Measurements from ENCODE around the gene CCDC51. TPM values are rescaled to one million over a fixed set of nuclear protein-coding genes. Genes with fewer than 3 reads are reported as not detected.

The CCDC51 gene
- total RNA-seq, 1 donor from 2014 or later: 19.3 TPM

DNA sequence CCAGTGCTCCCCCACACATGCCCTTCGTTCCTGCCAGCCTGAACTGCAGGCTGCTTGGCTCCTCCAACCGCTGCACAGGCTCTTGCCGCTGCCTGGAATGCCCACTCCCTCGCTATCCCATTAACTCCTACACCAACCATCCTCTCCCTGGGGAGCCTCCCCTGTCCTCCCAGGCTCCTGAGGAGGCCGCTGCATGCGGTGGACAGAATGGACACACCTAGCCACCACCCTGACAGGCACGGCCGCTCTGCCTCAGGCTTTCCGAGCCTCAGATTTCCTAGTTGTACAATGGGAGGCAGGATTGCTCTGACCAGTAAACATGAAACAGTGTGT, 12.3 kb downstream of the CCDC51 start:
- peaks cover 18 to 47% of the 10 kb centered on the region in 2 donors for H3K4me1 ChIP-seq
- TF ChIP-seq, protein P1, sequence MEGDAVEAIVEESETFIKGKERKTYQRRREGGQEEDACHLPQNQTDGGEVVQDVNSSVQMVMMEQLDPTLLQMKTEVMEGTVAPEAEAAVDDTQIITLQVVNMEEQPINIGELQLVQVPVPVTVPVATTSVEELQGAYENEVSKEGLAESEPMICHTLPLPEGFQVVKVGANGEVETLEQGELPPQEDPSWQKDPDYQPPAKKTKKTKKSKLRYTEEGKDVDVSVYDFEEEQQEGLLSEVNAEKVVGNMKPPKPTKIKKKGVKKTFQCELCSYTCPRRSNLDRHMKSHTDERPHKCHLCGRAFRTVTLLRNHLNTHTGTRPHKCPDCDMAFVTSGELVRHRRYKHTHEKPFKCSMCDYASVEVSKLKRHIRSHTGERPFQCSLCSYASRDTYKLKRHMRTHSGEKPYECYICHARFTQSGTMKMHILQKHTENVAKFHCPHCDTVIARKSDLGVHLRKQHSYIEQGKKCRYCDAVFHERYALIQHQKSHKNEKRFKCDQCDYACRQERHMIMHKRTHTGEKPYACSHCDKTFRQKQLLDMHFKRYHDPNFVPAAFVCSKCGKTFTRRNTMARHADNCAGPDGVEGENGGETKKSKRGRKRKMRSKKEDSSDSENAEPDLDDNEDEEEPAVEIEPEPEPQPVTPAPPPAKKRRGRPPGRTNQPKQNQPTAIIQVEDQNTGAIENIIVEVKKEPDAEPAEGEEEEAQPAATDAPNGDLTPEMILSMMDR (IDR thresholded peaks at IDR 0.05): no peak
- DNase-seq (ENCODE audit: low spot score in 2 of 2): no peak
- no peaks in the 10 kb centered on the region for H3K27me3 ChIP-seq
- H3K4me3 ChIP-seq: peak overlapping the region; percentile 79 to 94
- no peaks in the 10 kb centered on the region for H3K9me3 ChIP-seq
- intact Hi-C loops (cut with DNase I): no loop called here
- peak overlapping the region; percentile 95 to 98 for H3K27ac ChIP-seq
- H3K36me3 ChIP-seq: peaks cover 7 to 16% of the 10 kb centered on the region in 2 donors

DNA sequence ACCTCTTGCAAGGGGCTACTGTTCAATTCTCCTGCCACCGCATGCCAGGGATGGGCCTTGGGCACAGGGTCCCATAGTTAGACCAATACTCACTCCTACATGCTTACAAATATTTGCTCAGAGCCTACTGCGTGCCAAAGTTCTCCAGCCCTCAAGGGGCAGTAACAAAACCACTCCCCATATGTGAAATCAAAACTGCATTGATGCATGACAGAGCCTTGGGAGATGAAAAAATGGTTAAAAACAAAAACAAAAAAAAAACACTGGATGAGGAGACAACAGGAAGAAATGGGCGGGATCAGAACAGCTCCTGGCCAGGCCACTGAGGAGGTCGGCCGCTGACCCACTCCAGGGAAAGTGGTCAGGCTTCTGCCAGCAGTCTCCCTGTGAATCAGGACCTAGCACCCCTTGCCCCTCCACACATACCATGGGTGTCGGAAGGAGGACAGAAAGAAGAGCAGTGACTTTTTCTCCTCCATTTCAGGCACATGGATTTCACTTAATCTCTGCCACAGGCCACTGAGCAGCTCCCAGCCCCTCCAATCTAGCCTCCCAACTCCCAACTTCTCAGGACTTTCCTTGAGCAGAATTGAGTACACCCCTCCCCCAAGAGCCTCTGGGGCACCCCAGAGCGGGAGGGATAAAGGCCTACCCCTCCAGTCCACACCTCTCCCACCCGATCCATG, 12.8 kb downstream of the CCDC51 start:
- Histone ChIP-seq H3K4me3 (peak overlapping the region; percentile 79 to 94), H3K36me3 (peaks cover 7 to 21% of the 10 kb centered on the region in 2 donors), H3K27ac (peak overlapping the region; percentile 95 to 98), H3K27me3 (no peaks in the 10 kb centered on the region), H3K4me1 (peaks cover 18 to 47% of the 10 kb centered on the region in 2 donors), H3K9me3 (no peaks in the 10 kb centered on the region)
- no peak for DNase-seq (ENCODE audit: low spot score in 2 of 2)
- intact Hi-C loops (cut with DNase I): no loop called here
- TF ChIP-seq, protein P1 (IDR thresholded peaks at IDR 0.05): no peak

DNA sequence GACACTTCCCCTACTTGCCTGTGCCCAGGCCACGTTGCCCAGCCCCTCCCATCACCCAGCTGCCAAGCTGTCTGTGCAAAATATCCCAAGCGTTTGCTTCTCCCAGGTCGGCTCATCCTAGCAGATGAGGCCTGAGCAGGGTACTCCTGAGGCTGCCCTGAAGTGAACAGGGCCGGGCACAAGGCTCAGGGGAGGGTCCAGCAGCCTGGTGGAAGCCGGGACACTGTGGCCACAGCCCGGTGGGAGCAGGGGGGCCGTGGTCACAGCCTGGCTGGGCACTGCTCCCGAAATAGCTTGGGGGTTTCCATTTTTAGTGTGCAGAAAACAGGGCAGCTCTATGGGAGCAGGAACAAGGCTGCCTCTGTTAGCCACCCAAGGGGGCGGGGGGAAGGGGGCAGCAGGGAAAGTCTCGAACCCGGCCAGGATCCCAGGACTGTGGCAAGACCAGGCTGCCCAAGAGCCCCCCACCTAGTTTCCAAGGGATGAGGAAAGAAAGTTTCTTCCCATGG, 13.5 kb downstream of the CCDC51 start:
- peaks cover 7 to 23% of the 10 kb centered on the region in 2 donors for H3K36me3 ChIP-seq
- peak overlapping the region; percentile 79 to 94 for H3K4me3 ChIP-seq
- H3K27ac ChIP-seq: peak overlapping the region; percentile 95 to 98
- H3K9me3 ChIP-seq: no peaks in the 10 kb centered on the region
- peaks cover 18 to 47% of the 10 kb centered on the region in 2 donors for H3K4me1 ChIP-seq
- TF ChIP-seq, protein P1 (IDR thresholded peaks at IDR 0.05): no peak
- H3K27me3 ChIP-seq: no peaks in the 10 kb centered on the region
- intact Hi-C loops (cut with DNase I): no loop called here
- no peak for DNase-seq (ENCODE audit: low spot score in 2 of 2)

DNA sequence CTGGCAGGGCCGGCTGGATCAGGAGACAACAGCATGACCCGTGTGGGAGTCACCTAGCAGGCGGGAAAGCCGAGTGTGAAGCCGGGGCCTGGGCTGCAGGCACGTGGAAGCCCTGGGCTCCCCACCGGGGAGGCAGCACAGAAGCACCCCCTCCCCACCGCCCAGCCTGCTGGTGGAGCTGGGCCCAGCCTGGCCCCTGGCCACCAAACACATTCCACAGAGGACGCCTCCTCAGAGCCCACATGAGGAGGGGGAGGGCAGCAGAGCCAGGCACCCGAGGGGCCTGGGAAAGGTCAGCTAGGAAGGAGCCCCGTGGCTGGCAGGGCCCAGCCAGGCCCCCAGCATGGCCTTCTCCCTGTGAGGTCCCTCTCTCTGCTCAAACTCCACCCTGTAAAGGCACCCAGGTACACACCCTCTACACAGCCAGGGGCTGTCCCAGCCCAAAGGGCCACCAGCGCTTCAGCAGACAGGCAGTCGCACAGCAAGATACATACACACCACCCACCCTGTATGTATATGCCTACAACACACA, 14.6 kb downstream of the CCDC51 start:
- Histone ChIP-seq H3K27ac (peak overlapping the region; percentile 95 to 98), H3K4me3 (peak overlapping the region in 1 of 2 donors; percentile 79), H3K4me1 (peaks cover 18 to 43% of the 10 kb centered on the region in 2 donors), H3K9me3 (no peaks in the 10 kb centered on the region), H3K27me3 (no peaks in the 10 kb centered on the region), H3K36me3 (peaks cover 15 to 33% of the 10 kb centered on the region in 2 donors)
- TF ChIP-seq, protein P1 (IDR thresholded peaks at IDR 0.05): no peak
- no peak for DNase-seq (ENCODE audit: low spot score in 2 of 2)
- intact Hi-C loops (cut with DNase I): no loop called here

DNA sequence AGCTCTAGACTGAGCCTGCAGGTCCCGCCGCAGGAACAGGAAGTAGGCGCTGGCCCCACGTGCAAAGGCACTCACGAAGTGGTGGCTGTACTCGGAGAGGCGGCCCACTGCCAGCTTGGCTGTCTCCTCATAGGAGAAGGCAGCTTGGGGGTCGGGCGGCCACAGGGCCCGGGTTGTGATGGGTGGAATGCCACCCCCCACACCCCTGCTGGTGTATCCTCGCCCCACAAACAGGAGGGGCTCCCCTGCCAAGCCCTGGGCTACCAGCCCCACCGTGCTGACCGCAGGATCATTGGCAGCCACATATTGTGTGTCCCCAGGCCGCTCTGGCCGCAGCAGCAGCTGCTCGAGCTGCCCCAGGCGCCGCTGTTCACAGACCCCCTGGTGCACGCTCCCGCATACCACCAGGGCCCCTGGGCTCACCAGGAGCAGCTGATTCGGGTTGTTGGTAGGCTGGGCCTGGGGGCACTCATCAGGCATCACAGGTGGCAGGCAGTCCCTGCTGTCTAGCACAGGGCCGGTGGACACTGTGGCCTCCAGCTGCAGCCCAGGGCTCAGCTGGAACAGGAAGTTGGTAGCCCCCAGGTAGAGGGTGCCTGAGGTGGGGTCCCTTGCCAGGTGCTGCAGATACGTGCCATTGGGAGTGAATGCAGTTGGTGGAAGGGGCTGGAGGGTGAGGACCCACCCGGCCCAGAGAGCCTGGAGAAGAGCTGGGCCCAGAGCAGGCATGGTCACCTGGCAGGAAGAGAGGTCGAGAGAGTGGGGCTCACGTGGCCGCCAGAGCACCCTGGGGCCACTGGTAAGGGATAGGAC, 15.8 kb downstream of the CCDC51 start:
- H3K27me3 ChIP-seq: no peaks in the 10 kb centered on the region
- no peaks in the 10 kb centered on the region for H3K9me3 ChIP-seq
- intact Hi-C loops (cut with DNase I): no loop called here
- H3K27ac ChIP-seq: peak overlapping the region; percentile 95 to 98
- no peak for DNase-seq (ENCODE audit: low spot score in 2 of 2)
- H3K36me3 ChIP-seq: peaks cover 28 to 45% of the 10 kb centered on the region in 2 donors
- TF ChIP-seq, protein P1 (IDR thresholded peaks at IDR 0.05): no peak
- no peak overlapping the region for H3K4me3 ChIP-seq
- peaks cover 18 to 38% of the 10 kb centered on the region in 2 donors for H3K4me1 ChIP-seq
